ENCODE data around the gene SDR42E2. TPM values are rescaled to one million over a fixed set of nuclear protein-coding genes. Genes with fewer than 3 reads are reported as not detected.

Gene SDR42E2
- total and polyA plus RNA-seq, 2 donors from 2014 or later: not detected

- Histone ChIP-seq H3K4me1 (ENCODE audit: control insufficient read depth in 2 of 3, insufficient read depth in 2 of 3, low read depth in 1 of 3, low read length in 3 of 3) (no peaks in the 10 kb centered on the region), H3K27me3 (ENCODE audit: control insufficient read depth, insufficient read depth, low read length) (no peaks in the 10 kb centered on the region), H3K4me3 (ENCODE audit: low read length in 3 of 3) (no peak overlapping the region), H3K9ac (ENCODE audit: low read length in 3 of 3) (no peak overlapping the region), H3K9me3 (ENCODE audit: control insufficient read depth in 2 of 3, insufficient read depth in 1 of 3, low read length in 3 of 3) (no peaks in the 10 kb centered on the region), H3K36me3 (ENCODE audit: control insufficient read depth in 2 of 3, insufficient read depth in 3 of 3, low read length in 3 of 3) (no peaks in the 10 kb centered on the region), H3K27ac (ENCODE audit: low read depth in 2 of 2, low read length in 2 of 2) (no peak overlapping the region)
- FAIRE-seq (no peak), DNase-seq (no peak)
- TF ChIP-seq CTCF (IDR thresholded peaks at IDR 0.05; ENCODE audit: borderline replicate concordance, extremely low read depth, insufficient read depth): no peak
- intact Hi-C loops (cut with DNase I): loop anchor here (10.0 kb wide), 1 partner anchor 65 kb away; no protein-coding TSS in a partner anchor
Observed at GRCh38 chr16:22219389-22220068, 57.2 kb downstream of the SDR42E2 start.

- no peak for TF ChIP-seq CTCF (IDR thresholded peaks at IDR 0.05; ENCODE audit: borderline replicate concordance, extremely low read depth, insufficient read depth)
- Histone ChIP-seq H3K27ac (ENCODE audit: low read depth in 2 of 2, low read length in 2 of 2) (no peak overlapping the region), H3K4me1 (ENCODE audit: control insufficient read depth in 2 of 3, insufficient read depth in 2 of 3, low read depth in 1 of 3, low read length in 3 of 3) (no peaks in the 10 kb centered on the region)
Observed at GRCh38 chr16:22220069-22220440, 57.7 kb downstream of the SDR42E2 start.

DNA sequence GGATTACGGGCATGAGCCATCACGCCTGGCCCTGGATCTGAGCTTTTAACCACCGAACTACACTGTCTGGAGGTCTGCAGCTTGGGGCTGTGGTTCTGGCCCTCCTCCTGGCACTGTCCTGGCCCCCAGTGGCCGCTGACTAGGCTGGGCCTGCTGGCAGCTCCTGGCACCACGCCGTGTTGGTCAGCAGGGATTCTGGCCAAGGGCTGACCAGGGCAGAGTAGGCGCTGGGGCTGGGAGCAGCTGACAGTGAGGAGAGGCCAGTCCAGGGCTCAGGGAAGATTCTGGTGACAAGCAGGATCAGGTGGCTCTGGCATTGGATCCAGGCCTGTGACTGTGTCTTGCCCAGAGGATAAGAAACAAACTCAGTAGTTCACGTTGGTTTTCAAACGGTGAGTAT lies 58.4 kb downstream of the SDR42E2 start:
- H3K9ac ChIP-seq (ENCODE audit: low read length in 3 of 3): no peak overlapping the region
- DNase-seq: no peak
- no peak overlapping the region for H3K27ac ChIP-seq (ENCODE audit: low read depth in 2 of 2, low read length in 2 of 2)
- no peaks in the 10 kb centered on the region for H3K9me3 ChIP-seq (ENCODE audit: control insufficient read depth in 2 of 3, insufficient read depth in 1 of 3, low read length in 3 of 3)
- no peak for FAIRE-seq
- no peaks in the 10 kb centered on the region for H3K4me1 ChIP-seq (ENCODE audit: control insufficient read depth in 2 of 3, insufficient read depth in 2 of 3, low read depth in 1 of 3, low read length in 3 of 3)
- TF ChIP-seq CTCF (IDR thresholded peaks at IDR 0.05; ENCODE audit: borderline replicate concordance, extremely low read depth, insufficient read depth): no peak
- H3K36me3 ChIP-seq (ENCODE audit: control insufficient read depth in 2 of 3, insufficient read depth in 3 of 3, low read length in 3 of 3): no peaks in the 10 kb centered on the region
- no peak overlapping the region for H3K4me3 ChIP-seq (ENCODE audit: low read length in 3 of 3)
- H3K27me3 ChIP-seq (ENCODE audit: control insufficient read depth, insufficient read depth, low read length): no peaks in the 10 kb centered on the region
- intact Hi-C loops (cut with DNase I): no loop called here

More at GRCh38 chr16:22220069-22220440, 57.7 kb downstream of the SDR42E2 start:
- intact Hi-C loops (cut with DNase I): no loop called here
- H3K27me3 ChIP-seq (ENCODE audit: control insufficient read depth, insufficient read depth, low read length): no peaks in the 10 kb centered on the region
- H3K9ac ChIP-seq (ENCODE audit: low read length in 3 of 3): no peak overlapping the region
- H3K9me3 ChIP-seq (ENCODE audit: control insufficient read depth in 2 of 3, insufficient read depth in 1 of 3, low read length in 3 of 3): no peaks in the 10 kb centered on the region
- H3K36me3 ChIP-seq (ENCODE audit: control insufficient read depth in 2 of 3, insufficient read depth in 3 of 3, low read length in 3 of 3): no peaks in the 10 kb centered on the region
- H3K4me3 ChIP-seq (ENCODE audit: low read length in 3 of 3): no peak overlapping the region
- FAIRE-seq (no peak), DNase-seq (peak in 3 of 5 donors; percentile 23 to 87 (median 74))

Measured in kidney (tissue), 14 donors.